NCI-H82 treated with DMSO at 0.1 percent for 48 hours (cell line): ENCODE data around the gene SMYD2.

Source experiments
- DNase-seq: peaks from one replicate; lab custom pipeline; 2025; ENCODE audit not compliant: unreplicated experiment; lab: John Stamatoyannopoulos, UW

The SMYD2 gene

DNA sequence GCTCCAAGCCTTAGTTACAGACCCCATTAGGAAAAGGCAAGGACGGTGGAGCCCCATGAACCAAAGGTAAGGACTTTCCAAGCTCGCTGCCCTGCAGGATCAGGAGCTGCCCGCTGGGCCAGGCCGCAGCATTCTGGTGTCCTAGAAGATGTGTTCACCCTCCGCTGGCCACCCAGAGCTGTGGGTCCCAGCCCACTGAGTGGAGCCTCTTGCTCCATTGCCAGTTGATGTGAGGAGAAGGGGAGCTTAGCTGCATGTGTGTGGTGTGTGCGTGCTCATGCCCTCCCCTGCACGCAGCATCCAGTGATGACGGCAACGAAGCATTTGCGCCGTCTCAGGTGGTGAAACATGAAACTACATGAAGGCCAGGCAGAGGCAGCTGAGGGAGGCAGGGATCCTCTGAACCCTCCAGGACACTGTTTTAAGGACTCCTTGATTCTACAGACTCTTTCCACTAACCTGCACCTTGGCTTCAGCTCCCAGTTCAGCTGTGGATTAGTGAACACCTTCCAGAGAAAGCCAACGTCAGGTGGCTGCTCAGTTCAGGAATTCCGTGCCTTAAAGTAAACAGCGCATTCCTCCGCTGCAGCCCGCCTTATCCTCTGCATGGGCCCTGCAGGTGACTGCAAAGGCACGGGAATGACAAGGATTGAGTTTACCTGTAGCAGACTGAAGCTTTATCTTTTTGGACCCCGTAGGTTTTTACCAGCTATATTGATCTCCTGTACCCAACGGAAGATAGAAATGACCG lies 48.7 kb downstream of the SMYD2 start:
- DNase-seq, result no peak

DNA sequence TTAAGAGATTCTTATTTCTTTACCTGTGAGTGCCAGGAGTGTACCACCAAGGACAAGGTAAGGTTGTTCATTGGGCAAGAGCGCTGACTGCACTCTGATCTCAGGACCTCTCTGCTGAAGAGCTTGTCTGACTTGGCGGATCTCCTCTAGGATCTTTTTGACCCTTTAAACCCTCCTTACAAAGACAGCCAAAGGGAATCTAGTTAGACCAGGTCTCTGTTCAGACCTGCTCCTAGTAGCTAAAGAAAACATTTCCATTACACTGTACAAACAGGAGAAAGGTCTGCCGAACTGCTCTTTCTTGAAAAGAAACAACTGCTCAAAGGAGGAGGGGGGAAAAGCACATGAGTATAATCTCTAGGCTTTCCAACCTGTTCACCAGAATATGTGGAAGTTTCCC lies 49.3 kb downstream of the SMYD2 start:
- DNase-seq, result no peak

DNA sequence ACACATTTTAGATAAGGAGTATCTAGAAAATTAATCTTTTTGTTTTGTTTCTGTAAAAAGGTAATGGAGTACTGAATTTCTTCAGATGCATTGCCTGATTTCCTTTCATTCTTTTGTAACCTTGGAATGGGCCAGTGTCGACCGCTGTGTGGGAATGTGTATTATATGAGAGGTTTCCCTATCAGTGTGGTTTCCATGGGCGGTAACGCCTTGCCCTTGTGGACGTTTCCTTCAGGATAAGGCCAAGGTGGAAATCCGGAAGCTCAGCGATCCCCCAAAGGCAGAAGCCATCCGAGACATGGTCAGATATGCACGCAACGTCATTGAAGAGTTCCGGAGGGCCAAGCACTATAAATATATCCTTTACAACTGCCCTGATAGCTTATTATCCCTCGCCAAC lies 49.8 kb downstream of the SMYD2 start:
- DNase-seq, result no peak

DNA sequence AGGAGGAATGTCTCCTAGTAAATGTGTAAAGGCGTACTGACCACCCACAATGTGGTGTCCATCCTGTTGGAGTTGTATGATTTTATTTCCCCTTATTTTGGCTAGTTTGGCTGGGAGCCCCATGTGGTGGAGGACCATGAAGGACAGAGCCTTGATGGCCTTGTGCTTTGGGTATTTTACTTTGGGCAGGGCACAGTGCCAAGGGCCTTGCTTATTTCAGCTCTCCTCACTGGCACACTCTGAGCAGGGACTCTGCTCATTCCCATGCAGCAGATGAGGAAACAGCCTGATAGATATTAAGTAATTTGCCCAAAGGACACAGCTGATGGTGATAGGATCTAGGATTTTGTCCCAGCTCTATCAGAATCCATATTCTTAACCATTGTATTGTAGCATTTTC lies 50.2 kb downstream of the SMYD2 start:
- no peak for DNase-seq

DNA sequence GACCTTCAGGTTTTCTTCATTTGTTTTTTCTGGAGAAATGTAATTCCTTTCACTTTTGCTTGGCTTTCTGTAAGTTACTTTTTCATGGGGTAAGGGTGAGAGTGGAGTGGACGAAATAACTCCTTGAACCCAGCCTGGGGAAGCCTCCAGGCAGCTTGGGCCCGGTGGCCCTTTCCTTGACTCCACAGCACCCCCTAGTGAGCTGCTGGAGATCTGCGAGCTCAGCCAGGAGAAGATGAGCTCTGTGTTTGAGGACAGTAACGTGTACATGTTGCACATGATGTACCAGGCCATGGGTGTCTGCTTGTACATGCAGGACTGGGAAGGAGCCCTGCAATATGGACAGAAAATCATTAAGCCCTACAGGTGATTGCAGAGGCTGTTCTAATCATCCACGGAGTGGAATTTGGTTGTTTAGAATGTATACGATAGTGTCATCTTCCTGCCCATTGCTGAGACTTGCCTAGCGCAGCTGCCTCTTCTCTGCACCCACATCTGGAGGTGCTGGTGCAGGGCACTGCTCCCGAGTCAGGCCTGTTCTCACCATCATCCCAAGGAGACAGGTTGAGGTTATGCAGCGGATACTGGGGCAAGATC lies 51.0 kb downstream of the SMYD2 start:
- DNase-seq, result no peak

DNA sequence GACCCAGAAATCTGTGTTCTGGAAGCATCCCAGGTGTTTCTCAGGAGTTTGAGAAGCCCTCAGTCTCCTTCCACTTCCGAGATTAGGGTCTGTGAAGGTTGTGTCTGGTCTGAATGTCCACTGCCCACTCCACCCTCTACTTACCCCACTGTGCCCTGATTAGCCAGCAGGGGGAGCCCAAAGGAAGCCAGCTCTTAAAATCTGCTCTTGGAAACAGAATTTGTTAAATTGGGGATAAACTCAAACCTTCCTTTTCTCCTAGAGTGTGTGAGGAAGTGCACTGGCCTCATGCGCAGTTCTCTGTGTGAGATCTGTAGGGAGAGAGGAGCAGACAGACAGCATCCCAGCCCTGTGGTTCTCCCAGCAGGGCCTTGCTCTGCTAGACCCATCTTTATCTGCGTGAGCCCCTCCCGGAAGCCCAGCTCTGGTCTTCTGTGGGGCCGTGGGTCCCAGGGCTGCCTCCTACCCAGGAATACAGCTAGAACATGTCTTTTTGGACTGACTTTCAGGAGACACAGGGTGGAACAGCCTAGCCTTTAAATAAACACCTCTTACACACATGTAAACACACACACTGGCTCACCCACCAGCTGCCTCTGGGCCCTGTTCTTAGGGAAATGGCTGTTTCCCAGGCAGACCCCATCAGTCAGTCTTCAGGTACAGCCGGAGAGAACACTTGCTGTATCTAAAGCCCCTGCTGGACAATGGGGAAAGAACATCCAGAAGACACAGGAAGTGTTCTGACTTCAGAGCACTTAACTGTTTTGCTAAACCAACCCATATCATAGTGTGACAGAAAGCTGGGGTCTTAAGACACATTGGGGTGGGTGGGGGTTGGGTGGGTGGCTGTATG lies 52.2 kb downstream of the SMYD2 start:
- no peak for DNase-seq

DNA sequence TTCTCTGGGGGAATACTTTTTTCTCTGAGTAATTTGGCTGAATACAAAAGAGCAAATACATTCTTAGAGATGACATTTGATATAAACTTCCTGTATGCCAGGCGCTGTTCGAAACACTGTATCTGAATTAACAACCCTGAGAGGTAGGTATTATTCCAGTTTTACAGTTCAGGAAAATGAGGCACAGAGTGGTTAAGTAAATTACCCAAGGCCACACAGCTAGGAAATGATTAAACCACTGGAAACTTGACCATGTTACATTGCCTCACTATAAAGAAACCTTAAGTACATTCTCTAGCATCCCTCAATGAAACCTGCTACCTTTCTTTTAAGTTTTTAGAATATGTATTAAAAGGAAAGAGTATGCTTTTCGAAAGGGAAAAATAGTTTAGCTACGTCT lies 54.6 kb downstream of the SMYD2 start:
- no peak for DNase-seq

DNA sequence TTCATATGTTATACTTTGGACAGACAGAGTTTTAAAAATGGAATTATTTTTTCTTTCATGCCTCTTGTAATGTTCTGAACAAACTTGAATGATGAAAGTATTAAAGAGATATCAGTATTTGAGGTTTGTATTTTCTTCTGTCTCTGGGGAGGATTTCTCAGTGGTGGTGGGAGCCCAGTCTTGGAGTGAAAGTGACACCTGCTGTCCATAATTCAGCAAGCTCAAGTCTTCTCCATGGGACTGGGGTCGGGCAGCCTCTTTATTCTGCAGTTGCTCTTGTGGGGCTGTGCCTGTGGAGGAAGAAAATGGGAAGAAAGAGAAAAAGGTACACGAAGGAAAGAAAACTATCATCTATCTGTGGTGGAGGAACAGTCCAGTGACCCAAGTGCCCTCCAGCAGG lies 56.1 kb downstream of the SMYD2 start:
- DNase-seq, result no peak

DNA sequence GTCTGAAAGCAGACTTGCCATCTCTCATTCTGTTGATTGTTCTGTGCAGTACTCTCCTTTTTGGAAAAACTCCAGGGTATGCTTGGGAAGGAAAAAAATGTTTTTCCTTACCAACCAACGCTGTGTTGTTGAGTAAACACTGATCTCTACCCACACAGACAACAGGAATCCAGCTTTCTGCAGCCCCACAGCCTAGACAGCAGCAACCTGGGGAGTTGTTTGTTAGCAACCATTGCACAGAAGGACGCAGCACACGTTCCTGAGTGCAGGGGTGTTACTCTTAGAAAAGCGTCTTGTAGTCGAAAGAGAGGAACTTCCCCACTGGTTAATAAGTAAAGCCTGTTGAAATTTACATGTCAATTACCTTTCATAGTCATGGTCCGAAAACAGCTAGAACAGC lies 56.6 kb downstream of the SMYD2 start:
- no peak for DNase-seq

DNA sequence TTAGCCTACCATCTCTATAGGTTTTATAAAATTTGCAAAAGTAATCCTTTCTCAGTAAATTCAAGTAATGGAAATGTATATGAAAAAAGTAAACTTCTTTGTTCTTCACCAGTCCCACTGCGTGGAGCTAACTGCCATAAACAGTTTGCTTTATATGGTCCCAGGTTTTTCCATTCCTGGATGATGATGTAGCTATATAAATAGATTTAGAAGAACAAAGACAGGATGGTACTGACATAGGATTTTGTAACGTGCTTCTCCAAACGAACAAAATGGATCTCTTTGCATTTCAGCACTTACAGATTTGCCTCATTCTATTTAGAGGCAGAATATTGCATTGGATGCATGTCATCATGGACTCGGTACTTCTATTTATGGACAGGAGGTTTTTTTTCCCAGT lies 57.3 kb downstream of the SMYD2 start:
- no peak for DNase-seq

DNA sequence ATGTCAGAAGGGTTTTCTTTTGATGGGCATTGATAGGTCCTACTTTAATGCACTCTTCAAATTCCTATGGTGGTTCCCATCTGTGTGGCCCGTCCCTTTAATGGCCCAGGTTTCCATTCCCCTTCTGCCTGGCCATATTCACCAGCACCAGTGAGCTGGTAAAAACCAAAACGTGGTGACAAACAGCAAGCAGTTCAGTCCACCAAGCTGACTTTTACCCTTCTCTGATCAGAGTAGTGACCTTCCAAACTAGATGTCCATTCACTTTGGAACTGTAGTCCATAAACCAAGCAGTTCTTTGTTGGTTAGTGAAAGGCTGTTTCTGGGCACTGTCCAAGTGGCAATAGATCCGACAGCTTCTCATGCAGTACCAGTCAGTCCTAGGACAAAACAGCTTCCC lies 60.5 kb downstream of the SMYD2 start:
- DNase-seq, result no peak

DNA sequence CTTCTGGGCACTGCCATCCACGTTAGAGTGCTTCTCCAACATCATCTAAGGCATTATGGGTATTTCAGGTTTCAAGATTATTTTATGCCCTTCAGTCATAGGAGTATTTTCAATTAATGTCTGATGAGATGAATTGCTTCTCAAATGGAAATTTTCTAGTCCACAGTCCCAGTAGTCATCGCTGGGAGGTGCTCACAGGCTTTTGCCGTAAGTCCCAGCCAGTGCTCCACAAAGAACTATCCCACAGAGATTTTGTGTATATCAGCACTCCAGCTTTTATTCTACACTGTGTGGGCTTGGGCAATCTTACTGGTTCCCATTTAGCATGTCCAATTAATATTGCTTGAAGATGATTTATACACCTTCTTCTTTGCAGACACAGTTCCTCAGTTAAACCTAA lies 61.0 kb downstream of the SMYD2 start:
- DNase-seq, result no peak

DNA sequence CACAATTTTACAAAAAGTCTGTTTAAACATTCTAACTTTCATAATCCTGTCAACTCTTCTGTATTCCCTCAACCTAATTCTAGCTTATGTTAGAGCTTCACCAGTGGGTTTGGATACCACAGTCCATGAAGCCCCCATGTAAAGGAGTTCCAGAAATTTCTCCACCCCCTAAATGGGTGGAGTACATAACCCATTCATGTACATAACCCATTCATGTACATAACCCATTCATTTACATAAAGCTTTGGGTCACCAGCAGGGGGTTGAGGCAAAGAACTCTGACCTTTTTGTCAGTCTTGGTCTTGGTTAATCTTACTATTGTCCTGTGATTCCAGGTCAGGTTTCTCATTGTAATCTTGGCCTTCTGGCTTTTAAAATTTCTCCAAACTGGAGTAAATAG lies 61.6 kb downstream of the SMYD2 start:
- DNase-seq, result no peak

DNA sequence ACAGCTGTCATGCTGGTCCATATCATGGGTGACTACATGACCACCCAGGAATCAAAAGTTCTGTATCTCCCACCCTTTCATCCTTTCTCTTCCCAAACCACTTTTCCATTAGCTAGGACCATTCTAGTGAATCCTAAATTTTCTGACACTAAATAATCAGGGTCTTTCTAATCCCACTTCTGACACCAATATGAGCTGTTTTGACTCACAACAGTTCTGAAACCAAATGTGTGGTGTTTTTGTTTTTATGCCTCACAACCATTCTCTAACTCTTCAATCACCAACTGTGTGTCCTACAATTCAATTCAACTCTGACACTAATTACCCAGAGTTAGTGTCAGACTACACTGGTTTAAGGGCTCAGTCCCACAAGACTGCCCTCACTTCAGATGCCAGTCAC lies 63.9 kb downstream of the SMYD2 start:
- no peak for DNase-seq

DNA sequence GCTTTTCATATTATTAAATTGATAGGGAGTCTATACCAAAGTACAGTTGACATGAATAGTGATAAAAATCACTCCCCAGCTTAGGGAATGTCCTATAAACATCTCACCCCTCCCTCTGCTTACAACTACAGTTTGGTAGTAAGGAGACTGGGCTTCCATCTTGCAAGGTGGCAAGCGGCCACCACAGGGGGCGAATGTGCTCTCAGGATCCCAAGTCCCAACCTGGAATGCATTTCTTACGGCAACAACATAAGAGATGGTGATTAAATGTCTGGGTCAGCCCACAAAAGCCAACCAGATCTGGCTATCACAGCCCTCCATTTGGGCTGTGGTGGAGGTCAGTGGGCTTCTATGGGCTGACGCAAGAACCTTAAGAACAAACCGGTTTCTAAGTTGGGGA lies 68.0 kb downstream of the SMYD2 start:
- DNase-seq, result no peak

DNA sequence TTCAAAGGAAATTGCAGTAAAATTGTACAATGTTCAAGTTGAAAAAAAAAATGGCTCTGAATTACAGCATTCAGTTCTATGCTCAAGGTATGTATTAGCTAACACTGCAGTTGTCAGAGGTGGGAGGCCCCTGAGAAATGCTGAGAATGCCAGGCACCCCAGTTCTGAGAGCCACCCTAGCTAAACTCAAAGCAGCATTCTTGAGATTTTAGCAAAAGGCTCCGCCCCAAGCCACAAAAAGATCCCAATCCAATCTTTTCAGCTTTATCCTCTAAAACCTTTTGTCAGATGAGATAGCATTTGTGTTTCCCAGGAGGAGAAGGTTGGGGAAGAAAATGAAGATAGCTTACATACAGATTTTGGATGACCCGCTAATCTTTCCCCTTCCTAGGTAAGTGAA lies 68.8 kb downstream of the SMYD2 start:
- no peak for DNase-seq

DNA sequence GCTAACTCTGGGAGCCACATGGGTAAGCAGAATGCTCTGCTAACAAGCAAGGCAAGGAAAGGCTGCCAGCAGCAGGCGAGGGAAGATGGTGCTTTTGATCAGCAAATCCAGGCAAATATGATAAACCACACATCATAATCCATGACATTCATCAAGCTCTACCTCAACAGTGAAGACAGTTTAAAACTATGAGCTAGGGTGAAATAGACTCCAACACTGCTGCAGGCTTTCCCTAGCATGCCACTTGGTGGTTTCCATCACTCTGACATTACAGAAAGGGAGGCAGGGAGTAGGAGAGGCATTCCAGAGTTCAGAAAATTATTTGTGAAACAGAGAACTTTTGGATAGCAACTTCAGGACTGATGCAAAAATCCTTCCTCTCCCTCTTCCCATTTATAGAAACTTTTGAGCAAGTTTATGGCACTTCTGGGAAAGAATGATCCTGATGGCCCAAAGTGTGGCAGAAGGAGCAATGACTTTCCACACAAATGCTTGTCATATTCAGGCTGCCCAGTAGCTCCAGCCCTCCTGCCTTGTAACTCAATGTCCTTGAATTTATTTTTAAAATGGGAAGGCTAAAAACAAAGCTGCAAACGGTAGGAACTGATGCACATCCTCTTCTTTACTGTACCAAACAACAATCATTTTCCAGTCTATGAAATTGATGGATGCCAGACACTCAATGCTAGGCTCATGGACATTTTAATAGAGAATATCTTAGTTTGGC lies 70.8 kb downstream of the SMYD2 start:
- no peak for DNase-seq

DNA sequence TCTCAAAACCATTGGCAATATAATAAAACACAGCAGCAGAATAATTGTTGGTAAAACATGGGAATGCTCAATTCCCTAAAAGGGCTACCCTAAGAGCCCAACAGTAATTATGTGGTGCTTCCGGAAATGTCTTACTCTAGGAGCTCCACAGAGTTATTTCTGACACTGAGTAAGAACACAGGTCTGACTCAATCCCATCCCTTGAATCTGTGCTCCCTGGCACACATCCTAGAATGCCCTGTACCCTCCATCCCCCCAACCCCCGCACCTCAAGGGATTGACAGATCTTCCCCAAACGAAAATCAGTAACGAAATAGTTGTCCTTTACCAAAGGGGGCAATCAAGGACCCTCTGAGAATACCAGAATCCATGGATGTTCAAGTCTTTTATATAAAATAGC lies 71.9 kb downstream of the SMYD2 start:
- DNase-seq, result no peak

DNA sequence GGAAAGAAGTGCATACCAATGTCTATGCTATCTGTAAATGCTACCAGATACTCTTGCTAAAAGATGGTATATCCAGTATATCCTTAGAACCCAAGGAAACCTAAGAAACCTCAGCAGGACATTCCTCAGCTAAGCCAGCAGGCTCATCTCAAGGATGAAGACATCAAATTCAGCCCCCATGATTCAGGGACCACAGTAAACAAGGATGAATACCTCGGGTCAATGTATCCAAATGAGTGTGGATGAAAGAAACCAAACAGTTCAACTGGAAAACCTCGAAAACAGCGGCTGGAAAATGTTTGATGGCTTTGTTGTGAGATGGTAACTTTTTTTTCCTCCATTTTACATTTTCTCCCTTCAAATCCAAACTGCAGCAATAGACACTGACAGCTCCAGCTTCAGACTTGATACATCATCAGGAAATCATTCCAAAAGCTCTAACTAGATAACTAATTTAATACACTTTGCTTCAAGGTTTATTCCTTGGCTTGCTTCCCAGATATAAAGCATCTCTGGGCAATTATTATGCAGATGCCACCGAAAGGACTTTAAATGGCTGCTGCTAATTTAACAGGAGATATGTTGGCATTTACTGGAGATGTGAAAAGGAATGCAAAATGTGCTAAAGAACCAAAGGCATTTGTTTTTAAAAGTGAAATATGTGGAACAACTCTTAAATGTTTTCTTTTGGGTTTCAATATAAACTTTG lies 73.6 kb downstream of the SMYD2 start:
- no peak for DNase-seq

DNA sequence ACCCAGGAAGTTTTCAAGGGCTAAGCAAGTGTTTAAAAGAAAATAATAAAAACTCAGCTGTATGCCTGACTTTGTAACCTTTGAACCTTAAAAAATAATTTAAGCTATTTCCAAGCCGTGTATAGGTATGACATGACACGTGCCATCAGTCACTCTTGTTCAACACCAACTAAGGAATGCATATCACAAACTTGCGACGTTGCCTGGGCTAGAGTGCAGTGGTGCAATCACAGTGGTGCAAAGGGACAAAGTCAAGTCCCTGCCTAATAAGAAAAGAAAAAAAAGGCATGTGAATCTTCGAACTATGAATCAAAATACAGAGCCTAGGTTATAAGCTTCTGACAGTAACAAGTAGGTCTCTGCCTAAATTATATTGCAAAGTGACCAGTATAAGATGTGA lies 79.2 kb downstream of the SMYD2 start:
- DNase-seq, result no peak
